B cell (primary cell): Measurements from ENCODE around the gene PSTPIP1.

ENCODE experiments used
- CTCF ChIP-seq: fragments of 200-600 bp; IDR thresholded peaks from one replicate; pipeline ENCODE4 v1.8.0; 2022; ENCODE audit warnings: antibody characterized with exemption, mild to moderate bottlenecking
- EZH2 ChIP-seq: IDR thresholded peaks from 2 replicates; pipeline ENCODE4 v1.6.1; 2012; ENCODE audit warnings: borderline replicate concordance, low read depth, mild to moderate bottlenecking, moderate library complexity, low read length; ENCODE audit not compliant: insufficient read depth, poor library complexity, severe bottlenecking

DNA sequence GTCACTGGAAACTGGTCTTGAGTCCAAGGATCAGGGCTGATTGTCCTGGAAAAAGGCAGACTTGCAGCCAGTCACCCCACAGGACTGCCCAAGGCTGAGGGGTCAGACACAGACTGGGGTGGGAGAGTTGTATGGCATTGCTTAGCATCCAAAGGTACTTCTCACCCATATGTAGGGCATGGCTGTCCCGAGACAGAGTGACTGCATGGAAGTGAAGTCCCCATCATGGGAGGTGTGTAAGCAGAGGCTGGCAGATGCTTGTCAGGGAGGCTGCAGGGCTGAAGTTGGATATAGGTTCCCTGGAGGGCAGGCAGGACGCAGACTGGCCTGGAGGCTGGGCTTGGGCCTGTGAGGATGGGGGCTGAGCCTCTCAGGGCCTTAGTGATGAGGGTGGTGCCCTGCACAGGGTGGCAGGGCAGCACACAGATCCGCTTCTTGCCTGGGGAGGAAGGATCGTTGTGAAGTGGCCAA is 31.1 kb downstream of the PSTPIP1 start:
- TF ChIP-seq CTCF (no peak), EZH2 (no peak)
